Mesodermal cell (in vitro differentiated cells): ENCODE results near the gene HOXB4.

Experiments
- H3K27ac ChIP-seq: 2 replicates; pipeline ENCODE4 v1.7.0; 2013; ENCODE audit warnings: mild to moderate bottlenecking, low read depth, low read length, moderate library complexity; ENCODE audit not compliant: severe bottlenecking
- H3K36me3 ChIP-seq: 2 replicates; pipeline ENCODE4 v1.7.1; 2013; ENCODE audit warnings: mild to moderate bottlenecking, low read length, moderate library complexity; ENCODE audit not compliant: control insufficient read depth, insufficient read depth
- H3K4me1 ChIP-seq: one replicate; pipeline ENCODE4 v1.7.1; 2013; ENCODE audit warnings: mild to moderate bottlenecking, low read length; ENCODE audit not compliant: insufficient read depth, control insufficient read depth, poor library complexity, severe bottlenecking
- H3K4me3 ChIP-seq: 2 replicates; pipeline ENCODE4 v1.7.0; 2013; ENCODE audit warnings: low read length, control low read depth, mild to moderate bottlenecking; ENCODE audit not compliant: insufficient read depth, poor library complexity, severe bottlenecking; ENCODE audit errors: extremely low read depth
- H3K9me3 ChIP-seq: 2 replicates; pipeline ENCODE4 v1.7.1; 2013; ENCODE audit warnings: mild to moderate bottlenecking, low read length, moderate library complexity; ENCODE audit not compliant: control insufficient read depth
- WGBS, 2 experiments: methylation state at CpG; one replicate each; pipeline ENCODE4 v1.1.5; 2013; ENCODE audit warnings: missing lambda C conversion rate in 2 of 2; ENCODE audit not compliant: insufficient coverage in 2 of 2; 5-methylcytosine and 5-hydroxymethylcytosine counted together

The HOXB4 gene

DNA sequence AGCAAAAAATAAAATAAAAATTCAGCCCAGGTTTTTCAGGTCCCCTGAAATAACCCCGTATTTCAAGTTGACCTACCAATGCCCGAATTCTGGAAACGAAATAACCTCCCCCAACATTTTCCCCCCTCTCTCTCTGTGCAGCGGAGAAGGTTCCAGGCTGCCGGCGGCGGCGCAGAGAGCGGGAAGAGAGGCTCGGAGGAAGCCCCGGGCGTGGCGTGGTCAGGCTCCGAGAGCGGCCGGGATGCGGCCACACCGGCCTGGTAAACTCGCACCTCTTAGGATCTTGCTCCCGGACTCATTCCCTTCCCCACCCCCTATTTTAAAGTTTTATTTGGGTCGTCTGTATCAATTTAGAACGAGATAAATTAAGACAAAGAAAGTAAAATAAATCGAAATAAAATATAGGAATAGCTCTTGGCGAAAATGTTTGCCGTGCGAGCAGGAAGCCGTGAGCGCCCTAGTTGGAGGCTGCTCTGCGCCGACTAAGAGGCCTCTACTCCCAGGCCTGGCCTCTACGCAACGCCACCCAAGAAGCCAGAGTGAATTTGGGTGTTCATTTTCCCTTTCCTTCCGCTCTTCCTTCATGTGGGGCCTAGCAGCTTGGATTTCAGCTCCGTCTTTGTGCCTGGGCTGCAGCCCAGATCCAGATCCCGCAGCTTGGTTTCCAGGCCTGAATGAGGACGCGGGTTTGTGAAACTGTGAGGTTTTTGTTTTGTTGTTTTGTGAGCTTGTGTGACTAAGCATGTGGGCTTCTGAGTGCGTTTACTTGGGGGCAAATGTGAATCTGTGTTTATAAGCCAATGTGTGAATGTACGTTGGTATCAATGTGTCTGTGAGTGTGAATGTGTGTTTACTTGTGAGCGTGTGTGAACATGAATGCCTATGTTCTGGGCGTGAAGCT is 28.1 kb upstream of the HOXB4 start:
- H3K9me3 ChIP-seq = no peaks in the 10 kb centered on the region
- H3K27ac ChIP-seq = peak overlapping the region; percentile 73
- no peaks in the 10 kb centered on the region for H3K36me3 ChIP-seq
- WGBS, 2 experiments = 10 to 13% methylated on average over 23 of the region's 41 CpGs
- peaks cover 21% of the 10 kb centered on the region for H3K4me1 ChIP-seq
- H3K4me3 ChIP-seq = peak overlapping the region; percentile 5

DNA sequence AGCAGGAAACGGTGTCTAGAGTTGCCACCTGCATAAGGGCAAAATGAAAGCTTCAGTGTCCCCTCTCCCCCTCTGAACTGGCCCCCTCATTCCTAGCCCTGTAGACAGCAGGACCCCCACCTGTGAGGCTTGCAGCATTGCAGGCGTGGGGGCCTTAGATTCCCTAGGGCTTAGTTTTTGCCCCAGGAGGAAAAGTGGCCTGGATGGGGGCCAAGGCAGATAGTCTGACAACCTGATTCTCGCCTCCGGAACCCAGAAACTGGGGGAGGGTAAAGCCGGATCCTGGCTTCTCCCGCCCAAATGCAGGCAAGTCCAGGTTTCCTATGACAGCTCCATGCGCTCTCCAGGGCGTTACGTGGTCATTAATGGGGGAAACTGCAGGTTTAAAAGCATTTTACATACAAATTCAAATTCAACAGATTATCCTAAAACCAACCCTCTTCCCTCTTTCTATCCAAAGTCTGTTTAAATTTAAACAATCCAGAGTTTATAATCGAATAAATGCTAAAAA is 27.3 kb upstream of the HOXB4 start:
- Histone ChIP-seq H3K4me3 (no peak overlapping the region), H3K27ac (peak overlapping the region; percentile 73), H3K36me3 (no peaks in the 10 kb centered on the region), H3K4me1 (peaks cover 15% of the 10 kb centered on the region), H3K9me3 (no peaks in the 10 kb centered on the region)
- 4 to 12% methylated on average over 7 to 8 of the region's 10 CpGs for WGBS, 2 experiments

DNA sequence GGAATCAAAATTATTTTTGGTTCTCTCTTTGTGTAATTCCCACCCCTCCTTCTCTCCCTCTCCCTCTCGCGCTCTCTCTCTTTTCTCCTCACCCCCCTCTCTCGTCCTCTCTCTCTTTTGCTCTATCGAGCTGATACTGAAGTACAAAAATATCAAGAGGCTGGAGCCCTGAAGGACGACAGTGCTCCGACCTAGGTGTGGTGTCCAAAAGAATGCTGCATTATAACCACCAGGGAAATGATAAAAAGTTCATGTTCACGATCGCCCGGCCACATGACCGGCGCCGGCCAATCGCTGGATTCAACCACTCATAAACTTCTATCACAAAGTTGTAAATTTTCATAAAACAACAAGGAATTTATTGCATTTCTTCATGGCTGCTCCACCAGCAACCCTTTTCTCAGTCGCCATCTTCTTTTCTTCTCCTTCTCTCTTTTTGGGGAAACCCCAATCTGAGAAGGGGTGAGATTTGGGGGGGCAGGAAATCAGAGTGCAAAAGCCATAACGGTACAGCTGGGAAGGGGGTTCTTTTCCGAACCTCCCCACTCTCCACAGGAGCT is 26.7 kb upstream of the HOXB4 start, which contains the start of gene HOXB6:
Gene HOXB6 (minus strand): TSS at position 217 of the 560 bp plus-strand sequence. CDS start 6,836 bp downstream, outside the sequence.
- peaks cover 12% of the 10 kb centered on the region for H3K4me1 ChIP-seq
- peak within 1 kb of the TSS; percentile 33 for H3K4me3 ChIP-seq
- H3K27ac ChIP-seq = peak within 1 kb of the TSS; percentile 73
- H3K36me3 ChIP-seq = no peaks in the 10 kb centered on the region
- WGBS, 2 experiments = 15% methylated on average over 11 to 13 of the region's 16 CpGs
- H3K9me3 ChIP-seq = no peaks in the 10 kb centered on the region

DNA sequence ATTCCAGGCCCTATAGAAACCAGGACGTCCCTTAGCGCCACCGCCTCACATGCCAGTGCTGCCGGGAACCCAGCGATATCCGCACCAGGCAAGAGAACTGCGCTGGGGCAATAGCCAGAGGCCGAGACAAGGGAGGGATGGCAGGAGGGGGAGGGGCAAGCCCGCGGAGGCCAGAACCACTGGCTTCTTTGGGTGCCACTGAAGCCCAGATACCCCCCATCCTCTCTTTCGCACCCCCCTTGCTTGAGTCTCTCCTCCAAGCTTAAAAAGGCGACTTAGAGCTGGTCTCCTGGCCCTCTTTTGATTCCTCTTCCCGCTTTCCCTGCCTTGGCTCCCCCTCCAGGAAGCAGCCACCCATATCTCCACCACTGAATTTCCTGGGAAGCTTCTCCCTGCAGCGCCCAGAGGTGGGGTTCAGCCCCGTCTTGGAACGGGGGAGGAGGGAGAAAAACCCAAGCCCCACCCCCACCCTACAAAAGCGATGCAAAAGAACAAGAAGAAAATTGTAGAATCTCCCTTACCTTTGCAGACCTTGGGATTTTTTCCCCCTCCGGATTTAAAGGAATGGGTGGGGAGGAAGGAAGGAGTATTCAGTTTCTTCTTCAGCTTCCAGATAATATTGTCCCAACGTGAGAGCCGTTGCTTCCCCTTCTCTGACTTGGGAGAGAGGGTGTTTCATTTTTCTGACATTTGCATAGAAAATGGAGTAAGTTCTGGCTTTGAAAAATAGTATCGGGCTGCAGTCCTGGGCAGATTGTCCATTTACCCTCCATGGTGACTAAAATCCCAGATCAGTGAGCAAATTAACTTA is 26.0 kb upstream of the HOXB4 start:
- Histone ChIP-seq H3K4me1 (peaks cover 9% of the 10 kb centered on the region), H3K4me3 (peak overlapping the region; percentile 33), H3K9me3 (no peaks in the 10 kb centered on the region), H3K36me3 (no peaks in the 10 kb centered on the region), H3K27ac (peak overlapping the region; percentile 69)
- WGBS, 2 experiments = 0 to 1% methylated on average over 6 to 11 of the region's 21 CpGs

DNA sequence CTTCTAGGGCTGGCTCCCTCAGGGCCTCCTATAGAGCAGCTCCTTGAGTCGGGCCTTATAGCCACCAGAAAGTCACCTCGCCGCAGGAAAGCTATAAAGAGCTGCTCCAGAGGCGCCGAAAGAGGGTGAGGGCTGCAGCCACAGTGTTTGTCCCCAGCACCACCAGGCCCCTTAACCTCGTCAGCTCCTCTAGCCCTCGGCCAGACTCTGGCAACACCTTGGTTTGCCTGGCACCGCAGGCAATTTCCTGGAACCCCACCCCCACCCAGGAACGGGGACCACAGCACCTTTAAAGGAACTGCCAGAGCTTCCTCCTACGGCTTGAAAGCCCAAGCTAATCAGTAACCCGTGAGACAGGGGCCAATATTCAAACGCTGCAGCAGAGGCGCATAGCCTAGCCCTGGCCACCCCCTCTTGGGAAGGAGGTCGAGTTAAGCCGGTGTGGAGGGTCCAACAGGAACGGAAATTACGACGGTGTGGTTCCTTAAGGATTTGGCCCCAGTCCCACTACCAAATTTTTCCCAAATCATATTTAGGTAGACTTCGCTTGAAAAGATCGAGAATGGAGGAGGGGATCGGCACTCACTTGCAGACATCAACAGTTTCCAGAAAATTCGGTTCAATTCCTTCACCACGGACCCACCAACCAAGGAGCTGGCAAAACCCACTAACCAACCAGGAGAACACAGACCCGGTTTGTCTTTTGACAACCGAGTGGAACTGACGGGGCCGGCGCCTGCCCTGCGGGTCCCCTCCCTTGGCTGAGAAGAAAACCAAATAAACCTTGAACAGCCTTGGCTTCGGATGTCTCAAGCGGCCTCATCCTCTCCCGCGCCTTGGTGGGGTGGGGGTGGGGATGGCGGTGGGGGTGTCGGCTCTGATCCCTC is 23.6 kb upstream of the HOXB4 start:
- Histone ChIP-seq H3K9me3 (no peaks in the 10 kb centered on the region), H3K36me3 (no peaks in the 10 kb centered on the region), H3K27ac (peak overlapping the region; percentile 91), H3K4me3 (peak overlapping the region; percentile 33), H3K4me1 (peaks cover 12% of the 10 kb centered on the region)
- WGBS, 2 experiments = 6 to 12% methylated on average over 17 to 23 of the region's 35 CpGs

DNA sequence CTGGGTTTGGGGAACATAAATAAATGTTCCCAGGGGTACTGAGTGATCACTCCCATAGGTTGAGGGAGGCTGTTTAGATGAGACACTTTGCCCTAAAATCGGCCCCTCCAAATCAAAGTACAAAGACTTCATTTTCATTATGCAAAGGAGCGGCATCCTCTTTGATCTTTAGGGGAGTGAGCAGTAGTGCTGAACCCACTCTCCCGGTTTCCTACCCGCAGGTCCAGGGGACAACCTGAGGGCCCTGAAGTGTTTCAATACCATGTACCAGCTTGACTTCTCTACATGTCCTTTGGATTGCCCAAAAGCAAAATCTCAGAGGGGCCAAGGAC is 23.0 kb upstream of the HOXB4 start:
- Histone ChIP-seq H3K36me3 (no peaks in the 10 kb centered on the region), H3K4me1 (peaks cover 13% of the 10 kb centered on the region), H3K4me3 (peak overlapping the region; percentile 33), H3K27ac (peak overlapping the region; percentile 91), H3K9me3 (no peaks in the 10 kb centered on the region)
- WGBS, 2 experiments = 0 to 6% methylated on average over 2 of the region's 4 CpGs

DNA sequence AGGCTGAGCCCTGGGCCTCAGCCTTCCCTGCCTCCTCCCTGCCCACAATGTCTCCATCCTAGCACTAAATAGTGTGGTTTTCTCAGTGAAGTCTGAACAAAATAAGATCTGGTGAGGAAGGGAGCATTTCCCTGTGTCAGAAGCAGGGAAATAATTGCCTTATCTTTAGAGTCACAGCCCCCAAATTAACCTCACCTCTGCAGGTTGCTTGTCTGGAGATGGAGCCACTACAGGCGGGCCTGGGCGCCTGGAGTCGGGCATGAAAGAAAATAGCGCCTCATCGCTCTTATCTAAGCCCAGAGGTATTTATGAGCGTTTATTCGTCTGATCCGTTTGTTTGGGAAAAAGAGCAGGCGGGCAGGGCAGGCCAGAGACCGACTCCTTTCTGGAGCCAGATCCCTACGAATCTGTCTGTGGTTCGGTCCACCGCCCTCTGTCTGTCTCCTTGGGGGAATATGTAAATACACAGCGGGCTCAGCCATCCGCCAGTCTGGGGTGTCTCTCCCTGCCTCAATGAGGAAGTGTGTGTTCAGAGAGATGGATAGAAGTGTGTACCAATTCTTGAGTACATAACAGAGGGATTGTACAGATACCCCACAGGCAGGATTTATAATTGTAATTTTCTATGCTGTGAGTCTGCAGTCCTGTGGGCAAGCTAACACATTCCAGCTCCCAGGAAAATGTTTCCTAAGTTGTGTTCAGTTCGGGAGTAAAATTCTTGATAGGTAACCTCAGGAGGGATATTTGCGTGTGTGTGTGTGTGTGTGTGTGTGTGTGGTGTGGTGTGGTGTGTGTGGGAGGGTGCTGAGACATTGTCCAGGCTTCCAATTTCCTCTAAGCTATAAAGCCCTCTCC is 22.3 kb upstream of the HOXB4 start:
- Histone ChIP-seq H3K4me1 (peaks cover 17% of the 10 kb centered on the region), H3K9me3 (no peaks in the 10 kb centered on the region), H3K36me3 (no peaks in the 10 kb centered on the region), H3K27ac (peak overlapping the region; percentile 91), H3K4me3 (peak overlapping the region; percentile 33)
- WGBS, 2 experiments = 6% methylated on average over 12 to 14 of the region's 17 CpGs

DNA sequence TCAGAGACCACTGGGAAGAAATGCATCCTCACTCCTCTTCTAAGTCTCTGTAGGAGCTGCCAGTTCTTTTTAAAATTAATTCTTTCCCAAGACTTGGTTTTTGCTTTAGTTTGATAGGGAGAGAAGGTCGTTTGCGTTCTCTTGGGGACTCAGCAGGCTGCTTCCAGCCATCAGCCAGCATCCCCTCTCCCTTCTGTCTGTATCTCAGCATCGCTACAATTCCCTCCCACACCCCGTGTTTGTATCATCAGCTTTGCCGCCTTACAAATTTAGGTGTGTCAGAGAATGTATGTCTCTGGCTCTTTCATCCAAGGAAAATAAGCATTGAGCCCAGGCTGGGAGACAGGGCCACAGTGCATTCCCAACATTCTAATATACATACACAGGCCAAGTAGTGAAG is 21.2 kb upstream of the HOXB4 start:
- peaks cover 25% of the 10 kb centered on the region for H3K4me1 ChIP-seq
- 20% methylated on average over 1 of the region's 5 CpGs; no CpG with 5 or more reads in 1 of the 2 experiments for WGBS, 2 experiments
- H3K9me3 ChIP-seq = no peaks in the 10 kb centered on the region
- H3K27ac ChIP-seq = peak overlapping the region; percentile 91
- H3K4me3 ChIP-seq = peak overlapping the region; percentile 54
- H3K36me3 ChIP-seq = no peaks in the 10 kb centered on the region

DNA sequence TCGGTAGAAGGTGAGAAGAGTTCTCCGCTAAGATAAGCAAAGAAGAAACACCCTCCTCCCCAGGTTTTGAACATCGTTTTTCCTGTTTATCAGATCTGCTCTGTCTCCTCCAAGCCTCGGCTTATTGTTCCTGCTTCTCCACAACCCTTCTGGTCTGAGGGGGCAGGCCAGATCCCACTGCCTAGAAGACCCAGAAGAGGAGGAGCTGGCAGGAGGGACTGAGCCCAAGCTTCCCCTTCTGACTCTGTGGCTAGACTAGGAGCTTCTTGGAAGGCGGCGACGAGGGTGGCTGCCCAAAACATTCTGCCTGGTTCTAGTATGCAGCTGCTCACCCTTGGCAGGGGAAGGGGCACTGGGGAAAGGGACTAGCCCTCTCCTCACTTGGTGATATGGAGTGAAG is 20.6 kb upstream of the HOXB4 start:
- no peaks in the 10 kb centered on the region for H3K36me3 ChIP-seq
- H3K27ac ChIP-seq = peak overlapping the region; percentile 91
- WGBS, 2 experiments = 10 to 11% methylated on average over 3 to 4 of the region's 7 CpGs
- H3K4me3 ChIP-seq = peak overlapping the region; percentile 54
- peaks cover 29% of the 10 kb centered on the region for H3K4me1 ChIP-seq
- no peaks in the 10 kb centered on the region for H3K9me3 ChIP-seq
